Measurements from ENCODE around the gene GHRHR.

DNA sequence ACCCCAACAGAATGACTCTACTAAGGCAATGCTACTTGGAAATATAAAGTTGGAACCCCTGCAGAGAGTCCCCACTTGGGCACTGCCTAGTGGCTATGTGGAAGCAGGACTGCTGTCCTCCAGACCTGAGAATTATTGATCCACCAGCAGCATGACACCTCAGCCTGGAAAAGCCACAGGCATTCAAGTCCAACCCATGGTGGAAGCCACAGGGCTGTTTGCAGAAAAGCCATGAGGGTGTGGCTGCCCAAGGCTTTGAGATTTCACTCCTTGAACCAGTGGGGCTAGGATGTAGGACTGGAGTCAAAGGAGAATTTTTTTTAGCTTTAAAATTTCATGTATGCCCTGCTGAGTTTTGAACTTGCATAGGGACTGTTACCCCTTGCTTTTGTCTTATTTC lies 13.6 kb upstream of the GHRHR start:
- TF ChIP-seq POLR2AphosphoS5 (IDR thresholded peaks at IDR 0.05; ENCODE audit: low read length) (no peak), EP300 (IDR thresholded peaks at IDR 0.05; ENCODE audit: borderline replicate concordance in 1 of 2, control insufficient read depth in 1 of 2, low read depth in 2 of 2, low read length in 2 of 2) (no peak), CREB1 (IDR thresholded peaks at IDR 0.05; ENCODE audit: low read depth) (no peak), TCF12 (IDR thresholded peaks at IDR 0.05; ENCODE audit: low read depth, low read length) (no peak)
- TF ChIP-seq, protein P1, sequence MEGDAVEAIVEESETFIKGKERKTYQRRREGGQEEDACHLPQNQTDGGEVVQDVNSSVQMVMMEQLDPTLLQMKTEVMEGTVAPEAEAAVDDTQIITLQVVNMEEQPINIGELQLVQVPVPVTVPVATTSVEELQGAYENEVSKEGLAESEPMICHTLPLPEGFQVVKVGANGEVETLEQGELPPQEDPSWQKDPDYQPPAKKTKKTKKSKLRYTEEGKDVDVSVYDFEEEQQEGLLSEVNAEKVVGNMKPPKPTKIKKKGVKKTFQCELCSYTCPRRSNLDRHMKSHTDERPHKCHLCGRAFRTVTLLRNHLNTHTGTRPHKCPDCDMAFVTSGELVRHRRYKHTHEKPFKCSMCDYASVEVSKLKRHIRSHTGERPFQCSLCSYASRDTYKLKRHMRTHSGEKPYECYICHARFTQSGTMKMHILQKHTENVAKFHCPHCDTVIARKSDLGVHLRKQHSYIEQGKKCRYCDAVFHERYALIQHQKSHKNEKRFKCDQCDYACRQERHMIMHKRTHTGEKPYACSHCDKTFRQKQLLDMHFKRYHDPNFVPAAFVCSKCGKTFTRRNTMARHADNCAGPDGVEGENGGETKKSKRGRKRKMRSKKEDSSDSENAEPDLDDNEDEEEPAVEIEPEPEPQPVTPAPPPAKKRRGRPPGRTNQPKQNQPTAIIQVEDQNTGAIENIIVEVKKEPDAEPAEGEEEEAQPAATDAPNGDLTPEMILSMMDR (IDR thresholded peaks at IDR 0.05 in 2 of 3, conservative IDR thresholded peaks at IDR 0.05 in 1 of 3; ENCODE audit: control insufficient read depth in 2 of 3, extremely low read depth in 1 of 3, insufficient read depth in 1 of 3, low read depth in 3 of 3, low read length in 3 of 3) = no peak

All from GM12878 (cell line).